ENCODE measurements around the gene FEM1B.
A peak's percentile ranks its signal among the peaks of the same experiment; 100 is the strongest.

The FEM1B gene

GRCh38 chr15:68305420-68305871 is 27.9 kb downstream of the FEM1B start:
- no peak for DNase-seq (ENCODE audit: low read depth, low spot score)

- DNase-seq (ENCODE audit: low read depth, low spot score): peak; percentile 60
Observed at GRCh38 chr15:68307131-68307928, 29.8 kb downstream of the FEM1B start.

- no peak for DNase-seq (ENCODE audit: low read depth, low spot score)
Observed at GRCh38 chr15:68309024-68309423, 31.5 kb downstream of the FEM1B start.

GRCh38 chr15:68310178-68310803 is 32.7 kb downstream of the FEM1B start:
- DNase-seq (ENCODE audit: low read depth, low spot score): peak; percentile 57

- no peak for DNase-seq (ENCODE audit: low read depth, low spot score)
Observed at GRCh38 chr15:68310804-68311463, 33.4 kb downstream of the FEM1B start.

- DNase-seq (ENCODE audit: low read depth, low spot score): no peak
Observed at GRCh38 chr15:68311464-68311835, 33.9 kb downstream of the FEM1B start.

GRCh38 chr15:68311859-68312557 is 34.5 kb downstream of the FEM1B start:
- no peak for DNase-seq (ENCODE audit: low read depth, low spot score)

GRCh38 chr15:68312701-68313204 is 35.2 kb downstream of the FEM1B start:
- DNase-seq (ENCODE audit: low read depth, low spot score): peak; percentile 58

- no peak for DNase-seq (ENCODE audit: low read depth, low spot score)
Observed at GRCh38 chr15:68313501-68314410, 36.2 kb downstream of the FEM1B start.

- DNase-seq (ENCODE audit: low read depth, low spot score): no peak
Observed at GRCh38 chr15:68314563-68314962, 37.0 kb downstream of the FEM1B start.

GRCh38 chr15:68315035-68315434 is 37.5 kb downstream of the FEM1B start:
- no peak for DNase-seq (ENCODE audit: low read depth, low spot score)

- no peak for DNase-seq (ENCODE audit: low read depth, low spot score)
Observed at GRCh38 chr15:68315495-68316031, 38.0 kb downstream of the FEM1B start.

- peak; percentile 60 for DNase-seq (ENCODE audit: low read depth, low spot score)
Observed at GRCh38 chr15:68316061-68316804, 38.7 kb downstream of the FEM1B start.

GRCh38 chr15:68317281-68318007 is 39.9 kb downstream of the FEM1B start:
- DNase-seq (ENCODE audit: low read depth, low spot score): no peak

GRCh38 chr15:68318008-68318835 is 40.7 kb downstream of the FEM1B start:
- no peak for DNase-seq (ENCODE audit: low read depth, low spot score)

GRCh38 chr15:68318931-68319909 is 41.7 kb downstream of the FEM1B start:
- no peak for DNase-seq (ENCODE audit: low read depth, low spot score)

GRCh38 chr15:68319997-68320396 is 42.5 kb downstream of the FEM1B start:
- DNase-seq (ENCODE audit: low read depth, low spot score): no peak

Measured in ELF-1 (cell line).